Retinal pigment epithelial cell (primary cell): Measurements from ENCODE around the gene SIK3.

ENCODE experiments used
- DNase-seq: peaks from one replicate; pipeline ENCODE4 v3.0.0-alpha.2; 2010; ENCODE audit warnings: low read depth
- H3K4me3 ChIP-seq: 2 replicates; pipeline ENCODE4 v1.5.1; 2011; ENCODE audit warnings: mild to moderate bottlenecking, low read length, control low read depth, moderate library complexity
- TF ChIP-seq, protein P1 (sequence below): conservative IDR thresholded peaks from 2 replicates; pipeline ENCODE4 v1.5.1; 2011; ENCODE audit warnings: low read depth, low read length, control low read depth, inconsistent platforms

The SIK3 gene

DNA sequence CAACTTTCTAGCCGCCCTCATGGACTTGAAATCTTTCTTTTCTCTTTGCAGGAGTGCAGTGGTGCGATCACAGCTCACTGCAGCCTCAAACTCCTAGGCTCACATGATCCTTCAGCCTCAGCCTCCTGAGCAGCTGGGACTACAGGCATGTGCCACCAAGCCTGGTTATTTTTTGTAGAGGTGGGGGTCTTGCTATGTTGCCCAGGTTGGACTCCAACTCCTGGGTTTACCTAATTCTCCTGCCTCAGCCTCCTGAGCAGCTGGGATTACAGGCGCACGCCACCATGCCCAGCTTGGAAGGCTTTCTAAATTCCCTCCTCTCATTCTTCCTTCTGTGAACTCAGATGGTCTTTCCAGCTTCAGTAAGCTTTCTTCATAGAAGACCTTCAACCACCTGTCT lies 256.1 kb downstream of the SIK3 start:
- no peak for DNase-seq
- TF ChIP-seq, protein P1, sequence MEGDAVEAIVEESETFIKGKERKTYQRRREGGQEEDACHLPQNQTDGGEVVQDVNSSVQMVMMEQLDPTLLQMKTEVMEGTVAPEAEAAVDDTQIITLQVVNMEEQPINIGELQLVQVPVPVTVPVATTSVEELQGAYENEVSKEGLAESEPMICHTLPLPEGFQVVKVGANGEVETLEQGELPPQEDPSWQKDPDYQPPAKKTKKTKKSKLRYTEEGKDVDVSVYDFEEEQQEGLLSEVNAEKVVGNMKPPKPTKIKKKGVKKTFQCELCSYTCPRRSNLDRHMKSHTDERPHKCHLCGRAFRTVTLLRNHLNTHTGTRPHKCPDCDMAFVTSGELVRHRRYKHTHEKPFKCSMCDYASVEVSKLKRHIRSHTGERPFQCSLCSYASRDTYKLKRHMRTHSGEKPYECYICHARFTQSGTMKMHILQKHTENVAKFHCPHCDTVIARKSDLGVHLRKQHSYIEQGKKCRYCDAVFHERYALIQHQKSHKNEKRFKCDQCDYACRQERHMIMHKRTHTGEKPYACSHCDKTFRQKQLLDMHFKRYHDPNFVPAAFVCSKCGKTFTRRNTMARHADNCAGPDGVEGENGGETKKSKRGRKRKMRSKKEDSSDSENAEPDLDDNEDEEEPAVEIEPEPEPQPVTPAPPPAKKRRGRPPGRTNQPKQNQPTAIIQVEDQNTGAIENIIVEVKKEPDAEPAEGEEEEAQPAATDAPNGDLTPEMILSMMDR = no peak
- no peak overlapping the region for H3K4me3 ChIP-seq

DNA sequence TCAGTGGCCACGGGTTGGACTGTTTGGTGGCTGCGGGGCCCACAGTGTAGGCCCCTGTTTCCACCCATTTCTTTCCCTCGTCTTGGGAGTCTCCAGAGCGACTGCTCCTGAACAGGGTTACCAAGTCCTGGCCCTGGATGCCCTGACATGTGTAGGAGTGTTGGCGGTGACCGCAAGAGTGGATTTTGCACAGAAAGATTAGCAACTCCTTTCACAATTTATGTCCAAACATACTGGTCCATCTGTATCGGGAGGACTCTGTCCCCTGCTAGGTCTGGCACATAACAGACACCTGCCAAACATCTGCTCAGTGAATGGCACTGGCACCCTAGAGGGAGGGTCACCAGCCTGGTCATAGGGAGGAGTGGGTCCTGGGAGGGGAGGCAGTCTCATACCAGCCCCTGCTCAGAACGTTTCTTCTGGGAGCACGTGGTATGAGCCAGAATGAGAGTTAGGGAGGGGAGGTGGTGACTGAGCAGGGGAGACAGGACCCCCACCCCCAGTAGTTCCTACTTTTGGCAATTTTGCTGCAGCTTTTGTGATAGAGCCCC lies 257.4 kb downstream of the SIK3 start:
- DNase-seq = no peak
- TF ChIP-seq, protein P1 = no peak
- no peak overlapping the region for H3K4me3 ChIP-seq

DNA sequence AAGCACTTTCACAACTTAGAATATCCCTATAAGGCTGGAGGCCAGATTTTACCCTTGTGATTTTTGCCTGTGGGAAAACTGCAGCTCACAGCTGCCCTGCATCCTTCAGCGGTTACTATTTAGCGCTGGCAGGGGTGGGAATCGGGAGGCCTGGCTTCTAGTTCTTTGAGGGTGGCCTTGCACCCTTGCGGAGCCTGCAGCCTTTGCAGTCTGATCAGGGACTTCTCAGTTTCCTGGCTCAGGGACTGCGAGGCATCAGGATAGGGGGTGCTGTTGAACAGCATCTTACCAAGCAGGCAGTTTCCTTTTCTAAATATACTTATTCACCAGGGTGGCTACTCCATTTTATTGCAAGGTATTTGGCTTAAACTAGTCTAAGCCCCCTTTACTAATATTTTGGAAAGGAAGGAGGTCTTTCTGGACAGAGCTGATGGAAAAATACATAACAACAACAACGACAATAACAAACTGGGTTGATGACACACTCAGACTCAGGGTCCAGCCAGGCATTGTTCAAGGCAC lies 257.9 kb downstream of the SIK3 start:
- H3K4me3 ChIP-seq = no peak overlapping the region
- TF ChIP-seq, protein P1 = no peak
- no peak for DNase-seq

DNA sequence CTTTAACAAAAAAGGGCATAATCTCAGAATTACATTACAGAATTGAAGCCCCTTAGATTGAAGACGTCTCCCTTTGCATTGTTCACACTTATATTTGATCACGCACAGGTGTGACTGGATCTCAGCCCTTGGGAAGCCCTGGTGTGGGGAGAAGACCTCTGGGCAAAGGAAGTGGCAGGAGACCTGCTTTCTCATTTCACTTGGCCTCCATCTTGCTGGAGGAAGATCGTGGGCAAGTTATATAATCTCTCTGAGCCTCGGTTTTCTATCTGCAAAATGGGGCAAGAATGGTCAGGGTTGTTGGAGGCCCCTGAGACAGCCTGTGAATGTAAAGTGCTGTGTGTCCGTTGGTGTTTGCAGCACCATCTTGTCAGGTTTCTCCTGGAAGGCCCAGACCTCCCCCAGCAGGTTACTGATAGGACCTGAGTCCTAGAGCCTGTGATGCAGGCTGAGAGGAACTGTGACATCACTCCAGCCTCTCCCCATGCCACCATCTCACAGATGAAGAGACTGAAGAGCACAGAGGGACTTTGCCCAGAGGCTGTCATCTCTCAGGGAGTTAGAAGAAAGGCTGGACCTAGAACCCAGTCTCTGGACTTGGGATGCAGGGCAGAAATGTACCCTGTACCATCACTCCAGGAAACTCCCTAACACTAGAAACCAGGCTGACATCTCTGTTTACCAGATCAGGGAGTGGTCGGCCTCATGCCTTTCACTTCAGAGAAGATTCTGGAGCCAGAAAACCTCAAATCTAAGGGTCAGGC lies 259.7 kb downstream of the SIK3 start:
- H3K4me3 ChIP-seq = no peak overlapping the region
- TF ChIP-seq, protein P1 = no peak
- no peak for DNase-seq

DNA sequence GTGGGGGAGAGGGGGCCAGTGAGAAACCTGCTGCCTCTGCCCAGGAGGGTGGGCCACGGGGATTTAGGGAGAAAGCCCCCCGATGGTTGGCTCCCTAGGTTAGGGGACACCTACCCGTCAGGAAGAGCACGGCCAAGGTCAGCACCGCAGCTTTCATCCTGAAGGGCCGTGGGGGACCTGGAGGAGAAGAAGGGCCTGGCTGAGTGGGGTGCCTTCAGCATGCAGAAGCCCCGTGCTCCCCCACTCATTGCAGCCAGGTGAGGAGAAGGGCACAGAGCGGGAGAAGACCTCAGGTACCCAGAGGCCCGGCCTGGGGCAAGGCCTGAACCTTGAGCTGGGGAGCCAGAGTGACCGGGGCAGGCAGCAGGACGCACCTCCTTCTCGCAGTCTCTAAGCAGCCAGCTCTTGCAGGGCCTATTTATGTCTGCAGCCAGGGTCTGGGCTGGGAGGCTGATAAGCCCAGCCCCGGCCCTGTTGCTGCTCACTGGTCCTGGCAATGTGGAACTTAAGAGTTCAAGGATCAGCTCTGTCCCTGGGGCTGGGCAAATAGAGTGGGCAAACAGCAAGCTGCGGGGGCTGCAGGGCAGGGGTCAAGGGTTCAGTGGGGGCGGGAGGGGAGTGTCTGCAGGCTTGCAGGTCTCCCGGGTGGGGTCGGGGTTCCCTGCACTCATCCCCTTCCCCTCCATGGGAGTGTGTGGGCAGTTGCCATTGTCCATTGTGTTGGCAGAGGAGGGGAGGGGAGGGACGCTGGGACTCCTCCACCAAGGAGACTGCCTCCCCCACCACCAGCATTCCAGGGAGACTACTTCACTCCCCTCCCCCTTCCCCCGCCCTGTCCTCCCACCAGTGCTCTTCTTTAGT lies 260.8 kb downstream of the SIK3 start, which contains the start of gene APOA1:
TSS of gene APOA1 (minus strand) at position 392 of the 861 bp plus-strand sequence. CDS start at position 157, 235 bp downstream.
- H3K4me3 ChIP-seq = no peak within 1 kb of the TSS
- no peak for DNase-seq
- TF ChIP-seq, protein P1 = no peak

DNA sequence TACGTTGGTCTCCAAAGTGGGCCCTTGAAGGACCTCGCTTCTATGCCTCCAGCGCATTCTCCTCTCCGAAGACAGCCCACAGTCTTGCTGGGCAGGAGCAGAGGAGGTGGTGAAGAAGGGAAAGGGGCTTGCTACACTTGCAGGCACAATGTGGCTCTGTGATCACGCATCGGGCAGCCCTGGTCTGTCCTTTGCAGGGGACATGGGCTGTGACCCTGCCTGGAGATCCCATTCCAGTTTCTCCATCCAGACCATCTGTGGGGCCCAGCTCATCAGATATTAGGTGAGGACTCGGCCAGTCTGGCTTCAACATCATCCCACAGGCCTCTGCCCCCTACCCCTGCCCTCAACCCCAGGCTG lies 261.6 kb downstream of the SIK3 start:
- TF ChIP-seq, protein P1 = no peak
- DNase-seq = no peak
- H3K4me3 ChIP-seq = no peak overlapping the region
